SU-DHL-6 (cell line): ENCODE measurements around the gene KIF1A.

Experiments used
- H2AFZ ChIP-seq: fragments of 200-600 bp; sonication (generic); 2 replicates; pipeline ENCODE4 v1.6.1; 2014; ENCODE audit warnings: low read depth, mild to moderate bottlenecking, moderate library complexity, mixed read lengths, antibody characterized with exemption, low read length; ENCODE audit not compliant: severe bottlenecking
- H3F3A ChIP-seq: fragments of 200-600 bp; shearing (Covaris generic); 2 replicates; pipeline ENCODE4 v1.6.0; 2016; ENCODE audit warnings: antibody characterized with exemption, mild to moderate bottlenecking; ENCODE audit not compliant: insufficient read depth
- H3K27ac ChIP-seq: fragments of 200-600 bp; sonication (generic); 2 replicates; pipeline ENCODE4 v1.5.1; 2016; ENCODE audit warnings: low read depth, mild to moderate bottlenecking, low read length, moderate library complexity, mixed read lengths
- H3K27me3 ChIP-seq: fragments of 200-600 bp; sonication (generic), shearing (Covaris generic); 2 replicates; pipeline ENCODE4 v1.6.0; 2014; ENCODE audit warnings: mild to moderate bottlenecking, low read length
- H3K36me3 ChIP-seq: fragments of 200-600 bp; sonication (generic); 2 replicates; pipeline ENCODE4 v1.6.1; 2014; ENCODE audit warnings: mild to moderate bottlenecking, low read length, mixed read lengths
- H3K4me2 ChIP-seq: fragments of 300-600, 200-600 bp; shearing (Covaris generic), sonication (generic); 2 replicates; pipeline ENCODE4 v1.6.0; 2014; ENCODE audit warnings: low read length, low read depth, mild to moderate bottlenecking; ENCODE audit not compliant: poor library complexity, severe bottlenecking
- H3K4me3 ChIP-seq: fragments of 200-600 bp; sonication (generic); 2 replicates; pipeline ENCODE4 v1.5.1; 2014; ENCODE audit warnings: antibody characterized with exemption, low read length, mild to moderate bottlenecking, mixed read lengths; ENCODE audit not compliant: insufficient read depth, poor library complexity, severe bottlenecking
- H3K79me2 ChIP-seq: fragments of 200-600 bp; sonication (generic); 2 replicates; pipeline ENCODE4 v1.6.1; 2014; ENCODE audit warnings: mild to moderate bottlenecking, low read length, moderate library complexity; ENCODE audit not compliant: insufficient read depth
- H3K9ac ChIP-seq: fragments of 200-600 bp; sonication (generic); 2 replicates; pipeline ENCODE4 v1.7.0; 2014; ENCODE audit warnings: mild to moderate bottlenecking, low read length
- H3K9me2 ChIP-seq: fragments of 200-600 bp; sonication (generic); replicated peaks from 2 replicates; pipeline ENCODE4 v1.6.1; 2014; ENCODE audit warnings: low read length; ENCODE audit not compliant: insufficient read depth
- H3K9me3 ChIP-seq: fragments of 200-600 bp; sonication (generic); 2 replicates; pipeline ENCODE4 v1.6.1; 2014; ENCODE audit warnings: low read length, mixed read lengths; ENCODE audit not compliant: insufficient read depth
- H4K20me1 ChIP-seq: fragments of 200-600 bp; sonication (generic); 2 replicates; pipeline ENCODE4 v1.6.1; 2014; ENCODE audit warnings: low read depth, mild to moderate bottlenecking, antibody characterized with exemption, low read length, moderate library complexity, mixed read lengths
- EZH2phosphoT487 ChIP-seq: fragments of 200-600 bp; sonication (generic), shearing (Covaris generic); conservative IDR thresholded peaks from 2 replicates; pipeline ENCODE4 v1.6.1; 2018; ENCODE audit warnings: mild to moderate bottlenecking, antibody characterized with exemption, low read length, moderate library complexity, mixed read lengths
- TF ChIP-seq, protein P1 (sequence below): fragments of 200-600 bp; sonication (generic); IDR thresholded peaks from one replicate; pipeline ENCODE4 v1.5.1; 2017; ENCODE audit warnings: antibody characterized with exemption, mild to moderate bottlenecking, low read length, moderate library complexity; ENCODE audit not compliant: insufficient read depth, poor library complexity, severe bottlenecking

The KIF1A gene

DNA sequence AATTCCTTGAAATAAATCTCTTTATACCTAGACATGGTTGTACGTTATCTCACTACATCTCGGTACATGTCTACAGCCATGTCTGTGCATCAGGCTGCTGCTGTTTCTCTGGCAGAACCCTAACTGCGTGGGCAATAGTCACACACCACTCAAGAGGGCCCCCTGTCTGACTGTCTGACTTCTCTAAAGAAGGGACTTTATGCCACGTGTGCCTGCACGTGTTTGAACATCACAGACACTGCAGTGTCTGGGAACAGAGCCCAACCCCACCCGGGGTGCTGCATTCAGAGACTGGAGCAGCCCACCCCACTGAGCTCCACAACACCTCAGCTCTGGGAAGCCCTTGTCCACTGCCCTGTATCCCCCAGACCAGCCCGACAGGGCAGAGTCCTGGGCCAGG, 55.0 kb downstream of the KIF1A start:
- Histone ChIP-seq H4K20me1 (no peaks in the 10 kb centered on the region), H3K79me2 (no peaks in the 10 kb centered on the region), H2AFZ (no peak overlapping the region), H3K27me3 (no peaks in the 10 kb centered on the region), H3K27ac (no peak overlapping the region), H3K4me3 (no peak overlapping the region), H3K9me2 (no peaks in the 10 kb centered on the region), H3K36me3 (no peaks in the 10 kb centered on the region), H3K9me3 (no peaks in the 10 kb centered on the region), H3F3A (no peaks in the 10 kb centered on the region), H3K9ac (no peak overlapping the region), H3K4me2 (no peak overlapping the region)
- no peak for TF ChIP-seq EZH2phosphoT487
- TF ChIP-seq, protein P1, sequence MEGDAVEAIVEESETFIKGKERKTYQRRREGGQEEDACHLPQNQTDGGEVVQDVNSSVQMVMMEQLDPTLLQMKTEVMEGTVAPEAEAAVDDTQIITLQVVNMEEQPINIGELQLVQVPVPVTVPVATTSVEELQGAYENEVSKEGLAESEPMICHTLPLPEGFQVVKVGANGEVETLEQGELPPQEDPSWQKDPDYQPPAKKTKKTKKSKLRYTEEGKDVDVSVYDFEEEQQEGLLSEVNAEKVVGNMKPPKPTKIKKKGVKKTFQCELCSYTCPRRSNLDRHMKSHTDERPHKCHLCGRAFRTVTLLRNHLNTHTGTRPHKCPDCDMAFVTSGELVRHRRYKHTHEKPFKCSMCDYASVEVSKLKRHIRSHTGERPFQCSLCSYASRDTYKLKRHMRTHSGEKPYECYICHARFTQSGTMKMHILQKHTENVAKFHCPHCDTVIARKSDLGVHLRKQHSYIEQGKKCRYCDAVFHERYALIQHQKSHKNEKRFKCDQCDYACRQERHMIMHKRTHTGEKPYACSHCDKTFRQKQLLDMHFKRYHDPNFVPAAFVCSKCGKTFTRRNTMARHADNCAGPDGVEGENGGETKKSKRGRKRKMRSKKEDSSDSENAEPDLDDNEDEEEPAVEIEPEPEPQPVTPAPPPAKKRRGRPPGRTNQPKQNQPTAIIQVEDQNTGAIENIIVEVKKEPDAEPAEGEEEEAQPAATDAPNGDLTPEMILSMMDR, result no peak

DNA sequence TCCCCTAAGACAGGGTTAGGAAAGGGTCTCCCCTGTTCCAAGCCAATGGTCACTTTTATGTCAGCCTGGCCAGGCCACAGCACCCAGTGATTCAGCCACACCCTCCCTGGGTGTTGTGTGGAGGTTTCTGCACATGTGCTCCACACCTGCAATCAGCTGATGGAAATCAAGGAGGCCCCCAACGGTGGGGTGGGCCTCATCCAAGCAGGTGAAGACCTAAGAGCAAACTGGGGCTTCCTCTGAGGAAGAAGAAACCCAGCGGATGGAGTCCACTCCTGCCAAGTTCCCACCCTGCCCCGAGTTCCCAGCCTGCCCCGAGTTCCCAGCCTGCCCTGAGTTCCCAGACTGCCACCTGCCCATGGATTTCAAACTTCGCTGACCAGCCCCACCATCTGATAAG, 55.4 kb downstream of the KIF1A start:
- H3K4me2 ChIP-seq, result no peak overlapping the region
- no peak overlapping the region for H3K27ac ChIP-seq
- no peak overlapping the region for H2AFZ ChIP-seq
- H4K20me1 ChIP-seq, result no peaks in the 10 kb centered on the region
- H3K9me2 ChIP-seq, result no peaks in the 10 kb centered on the region
- no peaks in the 10 kb centered on the region for H3F3A ChIP-seq
- no peaks in the 10 kb centered on the region for H3K79me2 ChIP-seq
- TF ChIP-seq, protein P1, result no peak
- TF ChIP-seq EZH2phosphoT487, result no peak
- H3K36me3 ChIP-seq, result no peaks in the 10 kb centered on the region
- no peak overlapping the region for H3K9ac ChIP-seq
- no peaks in the 10 kb centered on the region for H3K9me3 ChIP-seq
- H3K27me3 ChIP-seq, result no peaks in the 10 kb centered on the region
- H3K4me3 ChIP-seq, result no peak overlapping the region

DNA sequence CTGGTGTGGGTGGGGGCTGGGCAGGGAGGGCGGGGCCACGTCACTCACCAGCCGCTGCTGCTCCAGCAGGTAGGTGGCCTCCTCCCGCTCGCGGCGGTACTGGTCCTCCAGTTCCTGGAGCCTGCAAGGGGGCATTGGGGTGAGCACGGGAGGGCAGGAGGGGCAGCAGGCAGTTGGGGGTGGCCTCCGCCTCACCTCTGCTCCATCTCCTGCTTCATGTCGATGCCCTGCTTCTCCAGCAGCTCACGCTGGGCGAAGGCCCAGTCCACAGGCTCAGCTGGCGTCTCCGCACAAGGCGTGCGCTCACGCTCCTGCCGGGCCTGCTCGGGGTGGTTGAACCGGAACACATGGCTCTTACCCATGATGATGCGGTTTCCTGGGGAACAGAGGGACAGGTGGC, 57.0 kb downstream of the KIF1A start:
- TF ChIP-seq, protein P1, result no peak
- no peak for TF ChIP-seq EZH2phosphoT487
- H3K4me2 ChIP-seq, result no peak overlapping the region
- H3K9me3 ChIP-seq, result no peaks in the 10 kb centered on the region
- H3K79me2 ChIP-seq, result no peaks in the 10 kb centered on the region
- H3K9me2 ChIP-seq, result no peaks in the 10 kb centered on the region
- no peaks in the 10 kb centered on the region for H3F3A ChIP-seq
- H3K27ac ChIP-seq, result no peak overlapping the region
- no peak overlapping the region for H2AFZ ChIP-seq
- H3K27me3 ChIP-seq, result no peaks in the 10 kb centered on the region
- no peaks in the 10 kb centered on the region for H4K20me1 ChIP-seq
- H3K4me3 ChIP-seq, result no peak overlapping the region
- H3K9ac ChIP-seq, result no peak overlapping the region
- no peaks in the 10 kb centered on the region for H3K36me3 ChIP-seq

DNA sequence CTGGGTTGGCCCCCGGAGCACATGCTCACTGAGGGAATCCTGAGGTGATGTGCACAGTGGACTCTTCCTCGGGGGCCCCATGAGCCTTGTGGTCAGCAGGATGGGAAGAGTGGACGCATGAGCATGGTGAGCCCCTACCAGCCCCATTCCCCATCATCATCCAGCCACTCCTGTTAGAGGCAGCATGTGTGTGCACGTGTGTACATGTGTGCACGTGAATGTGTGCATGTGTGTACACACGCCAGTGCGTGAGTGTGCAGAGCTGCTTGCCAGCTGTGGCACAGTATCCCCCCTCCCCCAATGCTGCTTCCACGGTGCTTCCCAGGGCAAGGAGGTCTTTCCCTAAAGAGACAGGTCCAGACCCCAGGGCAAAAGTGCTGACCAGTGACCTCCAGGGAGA, 57.8 kb downstream of the KIF1A start:
- H3K9me3 ChIP-seq, result no peaks in the 10 kb centered on the region
- H2AFZ ChIP-seq, result no peak overlapping the region
- H3K27me3 ChIP-seq, result no peaks in the 10 kb centered on the region
- H3K4me3 ChIP-seq, result no peak overlapping the region
- no peak overlapping the region for H3K9ac ChIP-seq
- no peaks in the 10 kb centered on the region for H3F3A ChIP-seq
- no peak for TF ChIP-seq EZH2phosphoT487
- TF ChIP-seq, protein P1, result no peak
- H3K9me2 ChIP-seq, result no peaks in the 10 kb centered on the region
- no peaks in the 10 kb centered on the region for H4K20me1 ChIP-seq
- no peaks in the 10 kb centered on the region for H3K36me3 ChIP-seq
- H3K27ac ChIP-seq, result no peak overlapping the region
- H3K79me2 ChIP-seq, result no peaks in the 10 kb centered on the region
- no peak overlapping the region for H3K4me2 ChIP-seq
